ENCODE data around the gene MAP4K2. TPM values are rescaled to one million over a fixed set of nuclear protein-coding genes. Genes with fewer than 3 reads are reported as not detected.
A peak's percentile ranks its signal among the peaks of the same experiment; 100 is the strongest.

MAP4K2 gene
- total and polyA plus RNA-seq, 9 of the 15 experiments (the other 6 are each of a cell fraction or from before 2014, with no cell fraction given) = 0.13 to 14.5 (median 7.3) TPM

GRCh38 chr11:64767344-64768299, 35.4 kb downstream of the MAP4K2 start (continued):
- TF ChIP-seq MAX (CRISPR knock-in tag; IDR thresholded peaks at IDR 0.05) = no peak; the same call in 1 of the 2 replicates
- 0 out of 2 replicates have a peak, but pooled peaks have one; percentile 22 for TF ChIP-seq SMC3 (conservative IDR thresholded peaks at IDR 0.05; ENCODE audit: insufficient read depth, low read depth, low read length)
- no peak for TF ChIP-seq ZNF586 (CRISPR knock-in tag; conservative IDR thresholded peaks at IDR 0.05)
- peak; percentile 34; the same call in 1 of the 2 replicates for TF ChIP-seq CREM (IDR thresholded peaks at IDR 0.05; ENCODE audit: low read depth)
- TF ChIP-seq GATA2 (CRISPR knock-in tag; IDR thresholded peaks at IDR 0.05) = no peak
- TF ChIP-seq ZNF282 (CRISPR knock-in tag; IDR thresholded peaks at IDR 0.05) = 0 out of 2 replicates have a peak, but pooled peaks have one; percentile 61
- peak; percentile 19 for TF ChIP-seq POLR2B (IDR thresholded peaks at IDR 0.05; ENCODE audit: low read depth, partially characterized antibody)
- peak; percentile 67 for TF ChIP-seq CTCFL (IDR thresholded peaks at IDR 0.05; ENCODE audit: borderline replicate concordance, insufficient read depth, low read depth, low read length, poor library complexity, severe bottlenecking)
- peak; percentile 27; the same call in 1 of the 2 replicates for TF ChIP-seq RB1 (IDR thresholded peaks at IDR 0.05; ENCODE audit: low read depth)
- no peak for TF ChIP-seq SAFB (IDR thresholded peaks at IDR 0.05; ENCODE audit: borderline replicate concordance, low read depth, low read length)
- TF ChIP-seq SNIP1 (IDR thresholded peaks at IDR 0.05; ENCODE audit: low read depth) = no peak
- no peak for TF ChIP-seq TAF7 (tag; IDR thresholded peaks at IDR 0.05)
- TF ChIP-seq CBFA2T3 (IDR thresholded peaks at IDR 0.05) = no peak
- no peak for TF ChIP-seq TRIM25 (IDR thresholded peaks at IDR 0.05; ENCODE audit: borderline replicate concordance)
- no peak for TF ChIP-seq SREBF1 (IDR thresholded peaks at IDR 0.05; ENCODE audit: borderline replicate concordance, low read depth, low read length)
- TF ChIP-seq POLR2AphosphoS5 (IDR thresholded peaks at IDR 0.05; ENCODE audit: control insufficient read depth, insufficient read depth, low read depth, low read length) = 0 out of 2 replicates have a peak, but pooled peaks have one; percentile 13
- peak; percentile 63 to 88 (median 67) for TF ChIP-seq CTCF (IDR thresholded peaks at IDR 0.05 in 2 of 3, conservative IDR thresholded peaks at IDR 0.05 in 1 of 3; ENCODE audit: insufficient read depth in 2 of 3, low read depth in 1 of 3, low read length in 3 of 3)
- no peak for TF ChIP-seq ZNF24 (IDR thresholded peaks at IDR 0.05)
- TF ChIP-seq IRF2 (CRISPR knock-in tag; IDR thresholded peaks at IDR 0.05) = 0 out of 2 replicates have a peak, but pooled peaks have one; percentile 26

Data from K562 (cell line).